ENCODE results near the gene MEIOSIN.
A peak's percentile ranks its signal among the peaks of the same experiment; 100 is the strongest.
"Not testable (repeated sequence)": the region's sequence is repeated elsewhere in the genome, so short reads cannot be mapped to it uniquely, and the experiment has no call there.

MEIOSIN gene

GRCh38 chr19:45781214-45782161, 48.2 kb downstream of the MEIOSIN start:
- DNase-seq = peak; percentile 66

- DNase-seq = no peak
Measured at GRCh38 chr19:45782162-45782691, 49.0 kb downstream of the MEIOSIN start, which contains the start of gene DMPK. DMPK (minus strand) TSS chr19:45782490; CDS start chr19:45782352, 138 bp downstream.

GRCh38 chr19:45782820-45783785, 49.9 kb downstream of the MEIOSIN start:
- DNase-seq = no peak

GRCh38 chr19:45784096-45784495, 50.9 kb downstream of the MEIOSIN start:
- DNase-seq = no peak

GRCh38 chr19:45785097-45785496, 51.9 kb downstream of the MEIOSIN start:
- DNase-seq = no peak

GRCh38 chr19:45785781-45786532, 52.7 kb downstream of the MEIOSIN start:
- DNase-seq = no peak

GRCh38 chr19:45786533-45786894, 53.3 kb downstream of the MEIOSIN start:
- no peak for DNase-seq

- no peak for DNase-seq
Measured at GRCh38 chr19:45789035-45789786, 56.0 kb downstream of the MEIOSIN start.

- DNase-seq = no peak
Measured at GRCh38 chr19:45790942-45791341, 57.7 kb downstream of the MEIOSIN start.

GRCh38 chr19:45791744-45792469, 58.7 kb downstream of the MEIOSIN start:
- no peak for DNase-seq

- DNase-seq = peak; percentile 99
Measured at GRCh38 chr19:45792470-45793177, 59.4 kb downstream of the MEIOSIN start, which contains the start of gene DMWD. DMWD (minus strand) TSS chr19:45792845; CDS start chr19:45792756, 89 bp downstream.

GRCh38 chr19:45793178-45793564, 59.9 kb downstream of the MEIOSIN start:
- DNase-seq = no peak

GRCh38 chr19:45793876-45794275, 60.6 kb downstream of the MEIOSIN start:
- no peak for DNase-seq

GRCh38 chr19:45794627-45795026, 61.4 kb downstream of the MEIOSIN start:
- no peak for DNase-seq

GRCh38 chr19:45798995-45799517, 65.8 kb downstream of the MEIOSIN start:
- DNase-seq = peak; percentile 73

- not testable (repeated sequence) for DNase-seq
Measured at GRCh38 chr19:45799541-45799940, 66.3 kb downstream of the MEIOSIN start.

GRCh38 chr19:45800070-45800553, 66.9 kb downstream of the MEIOSIN start:
- no peak for DNase-seq

GRCh38 chr19:45801603-45802175, 68.5 kb downstream of the MEIOSIN start:
- DNase-seq = no peak

All from NCI-H510A treated with DMSO at 0.1 percent for 48 hours (cell line).